Stimulated activated CD8-positive, alpha-beta memory T cell treated with anti-CD3 and anti-CD28 coated beads, Interleukin-15, amount 100 ng/mL, for 48 hours (primary cell): Measurements from ENCODE around the gene FZD4.
"Not testable (repeated sequence)": the region's sequence is repeated elsewhere in the genome, so short reads cannot be mapped to it uniquely, and the experiment has no call there.

ENCODE experiments used
- DNase-seq, 2 donors: peaks; one replicate each; pipeline ENCODE4 v3.0.0-alpha.2; 2020; ENCODE audit warnings: low read depth in 2 of 2

Gene FZD4

DNA sequence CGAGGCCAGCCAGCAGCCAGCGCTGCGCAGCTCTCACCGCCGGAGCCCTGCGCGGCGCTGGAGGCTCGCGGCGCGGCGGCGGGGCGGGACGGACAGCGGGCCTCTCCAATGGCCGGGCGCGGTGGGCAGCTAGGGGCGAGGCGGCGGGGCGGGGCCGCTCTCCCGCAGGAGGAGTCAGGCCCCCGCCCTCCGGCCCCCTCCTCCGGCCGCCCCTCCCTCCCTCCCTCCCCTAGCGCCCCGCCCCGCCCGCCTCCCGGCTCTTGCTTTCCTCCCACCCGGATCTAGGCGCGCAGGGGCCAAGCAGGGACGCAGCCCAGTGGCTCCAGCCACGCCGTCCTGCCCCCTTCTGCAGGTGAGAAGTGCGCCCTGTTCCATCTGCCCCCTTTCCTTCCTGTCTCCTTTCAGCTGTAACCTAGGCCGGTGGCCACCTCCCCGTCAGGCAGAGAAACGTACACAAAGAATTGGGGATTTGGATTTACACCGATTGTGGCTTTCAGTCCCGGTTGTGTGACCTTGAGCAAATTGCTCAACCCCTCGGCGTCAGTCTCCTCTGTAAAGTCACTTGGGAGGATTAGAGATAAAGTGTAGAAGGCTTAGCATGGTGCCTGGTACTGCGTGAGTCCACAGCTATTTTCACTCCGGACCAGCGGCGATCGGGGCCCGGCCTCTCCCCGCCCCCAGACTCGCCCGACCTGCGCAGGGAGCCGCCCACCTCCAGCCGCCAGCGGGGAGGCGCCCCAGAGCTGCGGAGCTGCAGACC, at the start of gene FZD4:
TSS of gene FZD4 (minus strand) at position 35 of the 760 bp plus-strand sequence. CDS start 310 bp downstream, outside the sequence.
- peak; percentile 57 to 63 for DNase-seq

- not testable (repeated sequence) for DNase-seq
These were observed 49.1 kb upstream of the FZD4 start for GRCh38 chr11:87004281-87004680.

GRCh38 chr11:87002918-87003317, 47.7 kb upstream of the FZD4 start:
- DNase-seq = no peak

GRCh38 chr11:86999859-87000753, 44.9 kb upstream of the FZD4 start:
- no peak for DNase-seq

DNA sequence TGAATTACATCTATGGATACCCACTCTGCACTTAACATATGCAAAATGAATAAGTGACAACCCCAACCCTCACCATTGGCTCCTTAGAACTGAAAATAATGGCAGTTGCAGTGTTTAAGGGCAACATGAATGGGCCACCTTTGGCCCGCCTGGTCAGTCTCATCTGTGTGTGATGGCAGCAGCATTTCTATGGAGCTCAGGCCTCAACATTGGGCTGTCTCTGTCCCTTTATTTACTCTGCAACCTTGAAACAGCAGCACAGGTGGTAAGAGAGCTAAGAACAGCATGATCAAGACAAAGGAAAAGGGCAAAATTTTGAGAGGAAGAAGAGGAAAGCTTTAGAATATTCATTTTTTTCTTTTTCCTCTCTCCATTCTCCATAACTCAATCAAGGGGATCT, 44.2 kb upstream of the FZD4 start:
- no peak for DNase-seq

DNA sequence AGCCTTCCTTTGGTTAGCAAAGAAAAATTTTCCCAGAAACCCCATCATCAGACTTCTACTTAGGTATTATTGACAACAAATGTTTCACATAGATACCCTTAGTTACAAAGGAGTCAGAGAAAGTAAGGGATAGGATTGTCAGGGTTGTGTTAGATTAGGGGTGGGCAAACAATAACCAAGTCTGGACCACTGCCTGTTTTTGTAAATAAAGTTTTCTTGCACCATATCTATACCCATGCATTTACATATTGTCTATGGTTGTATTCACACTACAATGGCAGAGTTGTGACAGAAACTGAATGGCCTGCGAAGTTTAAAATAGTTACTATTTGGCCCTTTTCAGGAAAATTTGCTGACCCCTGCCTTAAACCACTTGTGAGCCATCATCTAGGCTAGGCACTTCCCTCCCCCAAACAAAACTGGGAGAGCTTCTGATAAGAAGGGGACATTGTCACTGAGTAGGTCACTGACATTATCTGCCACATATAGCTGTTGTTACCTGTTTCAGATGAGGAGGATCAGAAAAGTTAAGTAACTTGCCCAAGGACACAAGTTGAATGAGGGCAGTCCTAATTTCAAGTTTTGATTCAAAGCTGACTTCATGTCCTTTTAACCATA, 41.9 kb upstream of the FZD4 start:
- no peak for DNase-seq

DNA sequence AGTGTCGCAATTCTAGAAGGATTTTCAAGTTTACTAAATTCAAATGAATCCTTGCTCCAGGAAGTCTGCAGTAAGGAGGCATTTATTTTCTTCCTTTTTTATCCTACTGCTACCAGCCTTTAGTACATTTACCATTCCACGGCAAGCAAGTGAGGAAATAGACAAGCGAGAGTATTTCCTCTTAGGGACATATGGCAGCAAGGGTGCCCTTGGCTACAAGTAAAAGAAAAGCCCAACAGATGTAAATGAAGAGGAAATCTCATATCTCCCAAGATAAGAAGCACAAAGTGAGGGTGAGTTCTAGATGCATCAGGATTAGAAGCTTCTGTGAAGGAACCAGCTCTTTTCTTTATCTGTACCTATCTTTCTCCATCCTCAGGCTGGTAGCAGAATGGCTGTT, 37.8 kb upstream of the FZD4 start:
- no peak for DNase-seq

- not testable (repeated sequence) for DNase-seq
These were observed 37.1 kb upstream of the FZD4 start for GRCh38 chr11:86992340-86992739.

- DNase-seq = no peak
These were observed 36.1 kb upstream of the FZD4 start for GRCh38 chr11:86991341-86991740.

DNA sequence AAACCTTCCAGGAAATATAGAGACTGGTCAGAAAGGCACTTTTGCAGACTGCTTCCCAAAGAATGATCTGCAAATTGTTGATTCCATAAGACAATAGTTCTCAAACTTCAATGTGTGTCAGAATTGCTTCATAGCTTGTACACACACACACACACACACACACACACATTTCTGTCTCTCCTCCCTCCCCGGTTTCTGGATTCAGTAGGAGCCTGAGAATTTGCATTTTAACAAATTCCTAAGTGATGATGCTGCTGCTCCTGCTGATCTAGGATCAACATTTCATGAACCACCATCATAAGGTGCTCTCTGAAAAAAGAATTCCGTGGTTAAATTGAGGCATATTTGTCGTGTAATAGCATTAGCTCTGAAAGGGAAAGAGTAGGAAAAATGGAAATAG, 35.3 kb upstream of the FZD4 start:
- DNase-seq = no peak

- no peak for DNase-seq
These were observed 34.8 kb upstream of the FZD4 start for GRCh38 chr11:86990031-86990430.

- DNase-seq = no peak
These were observed 33.2 kb upstream of the FZD4 start for GRCh38 chr11:86988351-86988881.

DNA sequence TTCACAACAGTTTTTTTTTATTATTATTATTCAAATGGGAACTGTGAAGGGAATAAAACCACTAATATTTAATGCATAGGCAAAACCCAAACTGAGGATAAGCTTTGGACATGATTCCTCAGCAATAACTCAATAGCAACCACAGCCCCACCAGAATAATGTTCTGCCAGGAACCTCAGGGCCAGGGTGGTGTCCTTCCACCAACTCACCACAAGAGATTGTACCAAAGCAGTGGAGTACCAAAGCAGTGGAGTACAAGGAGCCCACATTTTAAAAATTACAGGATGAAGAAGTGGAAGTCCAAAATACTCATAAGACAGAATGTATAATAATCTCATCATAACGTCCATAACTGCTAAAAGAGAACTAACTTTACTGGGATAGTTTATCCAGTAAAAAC, 32.5 kb upstream of the FZD4 start:
- DNase-seq = no peak

DNA sequence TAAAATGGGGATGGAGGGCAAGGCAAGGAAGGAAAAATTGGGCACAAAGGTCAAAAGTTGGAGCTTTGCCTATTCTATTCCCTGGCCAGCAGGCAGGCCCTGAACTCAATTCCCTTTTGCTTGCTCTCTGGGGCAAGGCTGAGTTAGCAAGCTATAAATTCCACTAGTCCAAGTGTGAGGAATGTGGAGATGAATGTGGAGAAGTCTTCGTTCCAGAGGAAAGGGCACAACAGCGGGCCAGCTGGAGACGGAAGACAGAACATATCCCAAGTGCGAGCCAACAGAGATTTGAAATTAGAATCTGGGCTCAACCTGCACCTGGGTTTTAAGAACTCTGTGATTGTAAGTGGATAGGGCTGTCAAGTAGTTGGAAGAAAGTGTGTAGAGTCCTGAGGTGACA, 29.5 kb upstream of the FZD4 start:
- DNase-seq = no peak

DNA sequence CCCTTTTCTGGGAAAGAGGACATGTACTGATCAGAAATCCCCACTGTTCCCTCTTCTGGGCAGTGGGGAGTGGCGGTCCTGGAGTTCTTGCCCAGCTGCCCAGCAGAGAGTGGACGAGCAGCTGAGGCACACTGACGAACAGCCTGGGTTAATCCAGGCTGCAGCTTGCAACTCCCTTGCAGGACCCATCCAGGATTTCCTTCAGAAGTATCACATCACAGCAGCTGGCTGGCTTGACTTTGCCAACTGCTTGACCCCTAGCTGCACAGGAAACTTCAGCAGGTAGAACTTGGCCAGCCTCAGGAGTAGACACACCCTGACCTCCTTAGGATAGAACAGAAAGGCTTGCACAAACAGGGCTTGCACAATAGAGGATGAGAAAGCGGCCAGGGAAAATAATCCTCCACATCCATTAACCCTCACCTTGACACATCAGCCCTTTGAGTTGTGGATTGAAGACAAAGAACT, 27.9 kb upstream of the FZD4 start:
- DNase-seq = no peak

GRCh38 chr11:86981777-86982540, 26.8 kb upstream of the FZD4 start:
- no peak for DNase-seq

DNA sequence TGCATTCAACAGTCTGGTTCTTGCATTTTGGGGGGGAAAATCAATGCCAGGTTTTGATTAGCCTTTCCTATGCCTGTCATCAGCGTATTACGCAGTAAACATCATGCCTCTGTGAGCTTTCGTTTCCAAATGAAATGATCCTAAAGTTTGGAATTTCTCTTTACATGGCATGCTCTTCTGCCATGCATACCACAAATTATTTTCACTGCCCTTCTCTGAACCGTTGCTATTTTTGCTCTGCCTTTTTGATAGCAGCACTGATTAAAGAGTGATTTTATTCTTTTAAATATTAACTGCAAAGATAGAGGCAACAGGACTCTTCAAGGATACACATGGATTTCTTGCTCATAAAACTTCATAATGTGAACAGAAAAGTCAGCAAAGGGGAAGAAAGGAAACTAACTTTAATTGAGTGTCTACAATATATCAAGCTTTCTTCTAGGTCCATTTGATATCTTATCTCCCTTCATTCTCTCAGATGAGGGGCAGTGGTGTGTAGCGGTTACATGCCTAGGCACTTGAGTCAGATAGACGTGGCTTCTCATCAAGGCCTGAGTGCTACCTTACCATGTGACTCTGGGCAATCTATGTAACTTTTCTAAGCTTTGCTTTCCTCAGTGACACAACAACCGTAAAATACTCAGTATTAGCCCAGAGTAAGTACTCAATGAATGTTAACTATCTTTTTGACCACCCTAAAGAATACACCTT, 25.0 kb upstream of the FZD4 start:
- DNase-seq = no peak

DNA sequence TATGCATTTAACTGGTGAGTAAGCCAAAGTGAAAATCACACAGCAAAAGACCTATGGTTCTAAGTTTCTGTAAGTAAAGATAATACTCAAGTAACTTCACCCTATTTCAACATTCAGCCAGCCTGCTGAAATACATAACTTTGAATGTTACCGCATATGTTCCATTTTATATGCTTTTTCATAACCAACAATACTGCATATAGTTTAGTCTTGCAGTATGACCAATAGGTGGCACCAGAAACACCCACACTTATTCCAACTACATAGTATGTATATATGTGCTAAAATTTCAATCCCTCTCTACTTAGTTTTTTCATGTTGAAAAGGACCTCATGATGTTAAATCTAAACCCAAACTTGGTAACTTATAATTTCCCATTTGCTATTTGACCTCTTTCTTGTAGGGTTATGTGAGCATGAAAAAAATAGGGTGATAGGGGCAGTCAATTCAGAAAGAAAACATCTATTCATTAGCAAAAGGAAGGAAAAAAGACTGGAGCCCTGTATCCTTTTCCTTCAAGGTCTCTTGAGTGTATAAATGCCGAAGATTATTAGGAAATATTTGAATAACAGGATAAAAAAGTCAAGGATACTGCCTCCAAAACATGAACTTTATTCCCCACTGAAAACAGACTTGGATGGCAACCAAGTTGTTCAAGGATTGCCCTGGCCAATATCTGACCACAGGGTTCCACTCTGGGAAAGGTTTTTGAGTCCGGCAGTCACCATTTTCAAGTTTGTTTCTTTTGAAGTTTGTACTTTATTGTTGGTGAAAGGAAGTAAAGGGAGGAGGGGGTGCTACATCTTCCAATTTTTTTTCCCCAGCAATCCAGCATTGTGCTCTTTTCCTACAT, 23.8 kb upstream of the FZD4 start:
- no peak for DNase-seq

DNA sequence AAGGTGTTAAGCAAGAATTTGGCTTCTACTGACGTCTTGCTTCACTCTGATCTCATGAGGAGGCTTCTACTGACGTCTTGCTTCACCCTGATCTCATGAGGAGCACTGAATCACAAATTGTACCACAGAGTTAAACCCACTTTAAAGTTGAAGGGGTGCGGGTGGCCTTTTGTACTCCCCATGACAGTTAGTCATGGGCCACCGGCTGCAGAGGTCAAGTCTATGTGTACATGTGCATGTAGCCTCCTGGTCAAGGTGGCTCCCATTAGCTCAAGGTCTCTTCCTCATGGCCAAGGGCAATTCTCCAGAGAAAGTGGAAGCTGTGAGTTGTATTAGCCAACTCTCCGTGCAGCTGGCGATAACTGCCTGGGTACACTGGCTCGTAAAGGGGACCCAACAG, 23.1 kb upstream of the FZD4 start:
- DNase-seq = no peak
